NCI-H748 (cell line): Measurements from ENCODE around the gene MISP.

Source experiments
- DNase-seq: peaks from one replicate; lab custom pipeline; 2025; ENCODE audit not compliant: unreplicated experiment; lab: John Stamatoyannopoulos, UW

Gene MISP

DNA sequence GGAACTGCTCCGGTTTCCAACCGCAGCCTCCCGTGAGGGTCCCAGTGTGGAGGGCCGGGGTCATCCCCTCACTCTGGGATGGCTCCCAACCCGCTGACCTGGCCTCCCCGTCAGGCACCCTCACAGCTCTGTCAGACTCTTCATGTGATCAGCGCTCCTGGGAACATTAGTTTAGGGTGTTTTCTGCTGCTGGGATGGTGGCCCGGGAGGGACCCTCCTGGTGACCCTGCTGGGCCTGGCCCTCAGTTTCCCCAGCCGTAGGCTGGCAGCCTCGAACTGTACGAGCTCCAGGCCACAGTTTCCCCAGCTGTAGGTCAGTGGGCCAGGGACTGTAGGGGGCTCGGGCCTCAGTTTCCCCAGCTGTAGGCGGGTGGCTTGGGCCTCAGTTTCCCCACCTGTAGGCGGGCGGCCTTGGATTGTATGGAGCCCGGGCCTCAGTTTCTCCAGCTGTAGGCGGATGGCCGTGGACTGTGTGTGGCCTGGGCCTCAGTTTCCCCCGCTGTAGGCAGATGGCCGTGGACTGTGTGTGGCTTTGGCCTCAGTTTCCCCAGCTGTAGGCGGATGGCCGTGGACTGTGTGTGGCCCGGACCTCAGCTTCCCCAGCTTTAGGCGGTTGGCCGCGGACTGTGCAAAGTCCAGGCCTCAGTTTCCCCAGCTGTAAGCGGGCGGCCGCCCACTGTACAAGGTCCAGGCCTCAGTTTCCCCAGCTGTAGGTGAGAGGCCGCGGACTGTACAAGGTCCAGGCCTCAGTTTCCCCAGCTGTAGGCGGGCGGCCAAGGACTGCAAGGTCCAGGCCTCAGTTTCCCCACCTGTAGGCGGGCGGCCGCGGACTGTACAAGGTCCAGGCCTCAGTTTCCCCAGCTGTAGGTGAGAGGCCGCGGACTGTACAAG, 45.0 kb downstream of the MISP start:
- DNase-seq, result no peak

DNA sequence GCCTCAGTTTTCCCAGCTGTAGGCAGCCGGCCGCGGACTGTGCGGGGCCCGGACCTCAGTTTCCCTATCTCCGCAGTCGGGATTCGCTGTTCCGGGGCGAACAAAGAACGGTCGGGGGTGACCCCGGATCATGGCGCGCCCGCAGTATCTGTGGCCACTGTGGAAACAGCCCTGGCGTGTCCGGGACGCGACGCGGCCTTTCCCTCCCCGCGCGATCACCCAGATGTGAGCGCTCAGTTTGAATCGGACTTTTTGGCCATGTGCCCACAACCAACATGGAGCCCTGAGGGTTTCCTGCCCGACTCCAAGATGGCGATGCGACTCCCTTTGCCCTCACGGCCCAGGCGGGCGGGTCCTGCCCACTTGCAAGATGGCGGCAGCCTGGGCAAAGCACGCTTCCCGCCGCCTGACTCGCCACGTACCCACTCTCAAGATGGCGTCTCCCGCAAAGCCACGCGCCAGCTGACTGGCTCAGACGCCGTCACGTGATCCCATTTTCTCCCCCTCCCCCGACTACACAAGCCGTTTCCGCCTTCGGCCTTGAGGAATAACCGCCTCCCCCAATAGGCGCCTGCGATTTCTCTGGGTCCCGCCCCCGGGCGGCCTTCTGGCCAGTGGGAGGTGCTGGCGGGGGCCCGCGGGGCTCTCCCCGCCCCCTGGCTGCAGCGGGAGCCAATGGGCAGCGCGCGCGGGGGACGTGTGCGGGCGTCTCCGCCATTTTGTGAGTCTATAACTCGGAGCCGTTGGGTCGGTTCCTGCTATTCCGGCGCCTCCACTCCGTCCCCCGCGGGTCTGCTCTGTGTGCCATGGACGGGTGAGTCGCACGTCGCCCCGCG, 46.0 kb downstream of the MISP start, which contains the start of gene PTBP1:
Gene PTBP1, plus strand, starts transcription at position 761 of the 836 bp plus-strand sequence. Its CDS starts 46 bp downstream, at position 807.
- peak; percentile 100 for DNase-seq

DNA sequence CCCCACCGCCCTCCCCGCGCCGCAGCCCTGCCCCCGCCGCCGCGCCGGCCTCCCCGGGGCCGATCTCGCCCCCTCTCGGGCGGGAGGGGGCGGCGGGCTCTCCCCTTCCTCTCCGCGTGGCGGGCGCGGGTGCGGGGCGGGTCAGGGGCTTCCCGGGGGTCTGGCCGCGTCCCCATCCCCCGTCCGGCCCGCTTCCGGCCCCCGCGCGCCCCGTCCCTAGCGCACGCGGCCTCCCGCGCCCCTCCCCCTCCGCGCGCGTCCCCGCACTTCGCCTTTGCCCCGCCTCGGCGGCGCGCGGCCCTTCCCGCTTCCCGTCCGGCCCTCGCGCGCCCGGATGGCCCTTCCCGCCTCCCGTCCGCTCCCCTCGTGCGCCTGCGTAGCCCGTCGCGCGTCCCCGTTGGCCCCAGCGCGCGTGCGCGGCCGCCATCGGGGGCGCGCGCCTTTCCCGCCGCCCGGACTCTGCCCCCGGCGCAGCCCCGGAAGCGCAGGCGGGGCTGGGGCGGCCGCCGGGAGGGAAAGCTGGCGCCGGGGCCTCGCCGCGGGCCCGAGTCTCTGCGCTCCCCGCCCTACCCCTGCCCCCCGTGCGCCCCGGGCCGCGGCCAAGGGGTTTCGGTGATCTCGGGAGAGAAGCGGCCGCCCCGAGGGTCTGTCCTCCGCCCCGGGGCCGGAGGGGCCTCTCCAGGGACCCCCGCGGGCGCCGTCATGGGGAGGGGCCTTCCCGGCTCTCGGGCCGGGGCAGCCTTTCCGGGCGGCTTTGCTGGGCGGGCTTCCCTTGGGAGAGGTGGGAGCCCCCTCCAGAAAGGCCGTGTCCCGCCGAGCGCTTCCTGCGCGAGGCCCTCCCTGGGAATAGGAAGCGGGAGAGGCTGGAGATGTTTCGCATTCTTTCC, 46.9 kb downstream of the MISP start:
- DNase-seq, result peak; percentile 89

DNA sequence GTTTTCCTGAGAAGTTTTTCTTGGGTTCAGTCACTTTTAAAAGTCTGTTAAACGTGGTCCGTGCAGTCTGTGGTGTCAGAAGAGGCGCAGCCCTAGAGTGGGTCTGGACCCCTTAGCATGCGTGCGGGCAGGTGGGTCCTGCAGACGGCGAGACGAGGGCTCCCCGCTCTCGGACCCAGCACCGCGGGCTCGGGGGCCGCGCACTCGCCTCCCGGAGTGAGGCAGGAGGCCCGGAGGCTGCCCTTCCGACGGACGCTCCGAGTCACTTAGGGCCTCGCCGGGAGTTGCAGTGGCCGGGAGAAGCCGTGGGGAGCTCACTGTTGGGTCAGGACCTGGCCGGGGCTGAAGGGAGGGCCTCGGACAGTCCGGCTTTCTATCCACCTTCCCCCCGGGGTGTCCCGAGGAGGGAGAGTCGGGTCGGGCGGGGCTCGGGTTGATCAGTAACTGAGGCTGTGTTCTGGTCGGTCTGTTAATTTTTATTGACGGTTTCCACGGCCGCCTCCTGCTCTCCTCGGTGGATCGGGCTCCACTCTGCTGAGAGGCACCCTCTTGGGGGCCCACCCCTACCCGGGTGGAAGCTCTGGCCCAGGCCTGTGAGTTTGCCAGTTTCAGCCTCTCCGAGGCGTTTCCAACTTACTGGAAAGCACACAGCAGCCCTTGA, 47.6 kb downstream of the MISP start:
- no peak for DNase-seq

DNA sequence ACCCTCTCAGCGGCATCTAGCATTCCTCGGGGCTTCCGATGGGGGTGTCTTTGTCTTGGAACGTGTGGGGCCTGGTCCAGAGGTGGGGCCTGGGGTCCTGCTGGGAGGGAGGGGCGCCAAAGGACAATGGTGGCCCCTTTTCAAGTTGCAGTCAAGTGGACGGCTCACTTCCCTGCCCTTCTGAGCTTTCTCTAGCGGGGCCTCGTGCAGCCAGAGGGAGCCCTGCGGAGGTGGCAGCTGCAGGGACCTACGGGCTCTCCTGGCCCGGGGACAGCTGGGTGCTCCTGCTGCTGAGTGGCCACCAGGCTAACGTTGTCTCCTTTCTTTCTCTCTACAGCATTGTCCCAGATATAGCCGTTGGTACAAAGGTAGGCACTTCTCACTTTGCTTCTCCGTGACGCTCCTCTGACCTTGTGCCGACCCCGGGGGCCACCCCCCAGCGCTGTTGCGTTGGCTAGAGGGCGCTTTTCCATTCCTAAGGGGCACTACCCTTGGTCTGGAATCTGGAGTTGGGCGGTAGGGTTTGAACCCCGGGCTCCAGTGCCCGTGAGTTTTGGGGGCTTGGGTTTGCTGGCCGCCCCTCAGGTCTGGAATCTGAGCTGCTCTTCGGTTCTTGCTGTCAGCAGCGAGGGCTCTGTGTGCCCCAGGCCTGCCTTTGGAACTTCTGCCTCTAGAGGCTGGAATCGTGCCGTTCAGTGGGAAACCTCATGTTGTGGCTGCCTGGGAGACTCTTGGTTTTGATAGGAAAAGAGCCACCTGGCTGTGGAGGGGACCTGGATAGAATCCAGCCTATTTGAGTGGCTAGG, 48.4 kb downstream of the MISP start:
- no peak for DNase-seq

DNA sequence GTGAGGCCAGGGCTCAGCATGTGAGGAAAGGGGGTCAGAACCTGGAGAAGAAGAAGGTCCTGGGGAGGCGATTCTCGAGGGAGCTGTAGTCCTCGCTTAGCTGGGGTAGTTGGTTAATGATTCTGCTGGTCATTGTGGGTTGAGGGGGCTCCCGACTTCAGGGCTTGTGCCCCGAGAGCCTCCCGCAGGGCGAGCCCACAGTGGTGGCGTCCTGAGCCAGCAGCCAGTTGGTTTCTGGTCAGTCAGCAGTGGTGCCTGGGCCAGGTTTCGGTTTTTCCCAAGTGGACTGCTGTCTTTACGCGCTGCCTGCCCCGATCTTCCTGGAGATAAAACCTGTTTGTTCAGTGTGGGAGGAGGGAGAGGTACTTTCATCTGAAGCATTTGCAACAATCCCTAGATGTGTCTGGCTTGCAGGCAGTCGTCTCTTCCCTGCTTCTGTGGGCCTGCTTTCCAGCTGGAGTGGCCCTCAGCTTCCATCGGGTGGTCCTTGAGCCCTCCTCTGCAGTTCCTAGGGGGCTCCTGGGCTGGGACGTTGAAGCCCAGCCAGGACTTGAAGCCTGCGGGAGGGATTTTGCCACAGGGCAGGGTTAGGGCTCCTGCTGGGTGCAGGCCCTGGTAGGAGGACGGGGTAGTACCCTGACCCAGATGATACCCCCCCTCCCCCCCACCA, 49.6 kb downstream of the MISP start:
- no peak for DNase-seq

DNA sequence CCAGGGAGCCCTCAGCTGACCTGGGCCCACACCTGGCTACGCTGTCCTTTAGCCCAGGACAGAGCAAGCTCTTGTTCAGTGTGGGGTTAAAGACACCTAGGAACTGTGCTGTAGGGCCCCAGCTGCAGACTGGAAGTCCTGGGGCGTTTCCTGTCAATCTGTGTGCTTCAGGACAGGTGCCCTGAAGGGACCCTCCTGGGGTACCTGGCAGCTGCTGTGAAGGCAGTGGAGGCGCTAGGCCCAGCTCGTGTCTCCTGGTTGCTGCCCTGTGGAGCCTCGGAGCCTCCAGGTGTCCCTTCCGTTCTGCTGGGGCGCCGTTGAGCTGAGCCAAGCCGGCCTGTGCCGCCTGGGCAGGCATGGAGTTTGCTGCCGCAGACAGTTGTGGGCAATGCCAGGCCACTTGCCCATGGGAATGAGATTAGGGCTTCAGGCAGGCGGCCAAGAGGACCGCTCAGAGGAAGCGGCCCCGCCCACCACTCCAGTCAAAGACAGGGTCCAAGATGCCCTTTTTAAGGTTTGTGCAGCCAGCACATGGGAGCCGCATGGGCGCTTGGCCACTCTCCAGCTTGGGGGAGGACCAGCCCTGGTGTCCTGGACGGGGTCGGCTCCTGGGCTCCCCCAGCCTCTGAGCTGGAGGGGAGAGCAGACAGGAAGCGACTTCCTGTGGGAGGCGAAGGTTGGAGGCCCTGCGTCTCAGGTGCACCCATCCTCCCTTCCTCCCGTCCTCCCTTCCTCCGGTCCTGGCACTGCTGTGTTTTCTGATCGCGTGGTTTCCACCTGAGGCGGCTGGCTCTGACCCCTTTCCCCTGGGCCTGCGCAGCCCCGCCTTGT, 50.3 kb downstream of the MISP start:
- no peak for DNase-seq

DNA sequence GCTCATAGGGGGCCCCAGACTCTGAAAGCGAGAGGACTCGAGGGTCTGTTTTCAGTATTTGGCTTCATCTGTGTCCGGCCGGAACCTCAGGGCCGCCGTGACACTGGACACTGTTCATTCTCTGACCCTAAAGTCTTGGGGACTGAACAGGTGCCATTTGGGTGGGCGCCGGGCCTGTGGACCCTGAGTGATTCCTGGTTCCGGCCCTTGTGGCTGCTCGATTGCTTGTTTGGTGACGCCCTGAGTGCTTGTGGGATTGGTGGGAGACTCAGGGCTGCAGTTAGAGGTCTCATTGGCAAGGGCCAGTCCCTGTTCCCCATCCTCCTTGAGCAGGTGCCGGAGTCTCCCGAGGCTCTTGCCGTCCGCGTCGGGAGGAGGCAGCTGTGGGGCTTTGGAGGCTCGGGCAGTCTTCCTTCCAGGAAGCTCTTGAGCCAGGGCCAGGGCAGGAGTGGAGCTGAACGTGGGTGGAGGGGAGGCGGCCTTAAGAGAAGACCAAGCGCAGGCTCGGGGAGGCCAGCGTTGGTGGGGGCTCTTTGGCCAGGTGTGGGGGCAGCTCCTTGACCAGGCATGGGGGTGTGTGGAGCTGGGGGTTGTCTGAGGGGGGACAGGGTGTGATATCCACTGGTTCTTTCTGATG, 51.1 kb downstream of the MISP start:
- no peak for DNase-seq

DNA sequence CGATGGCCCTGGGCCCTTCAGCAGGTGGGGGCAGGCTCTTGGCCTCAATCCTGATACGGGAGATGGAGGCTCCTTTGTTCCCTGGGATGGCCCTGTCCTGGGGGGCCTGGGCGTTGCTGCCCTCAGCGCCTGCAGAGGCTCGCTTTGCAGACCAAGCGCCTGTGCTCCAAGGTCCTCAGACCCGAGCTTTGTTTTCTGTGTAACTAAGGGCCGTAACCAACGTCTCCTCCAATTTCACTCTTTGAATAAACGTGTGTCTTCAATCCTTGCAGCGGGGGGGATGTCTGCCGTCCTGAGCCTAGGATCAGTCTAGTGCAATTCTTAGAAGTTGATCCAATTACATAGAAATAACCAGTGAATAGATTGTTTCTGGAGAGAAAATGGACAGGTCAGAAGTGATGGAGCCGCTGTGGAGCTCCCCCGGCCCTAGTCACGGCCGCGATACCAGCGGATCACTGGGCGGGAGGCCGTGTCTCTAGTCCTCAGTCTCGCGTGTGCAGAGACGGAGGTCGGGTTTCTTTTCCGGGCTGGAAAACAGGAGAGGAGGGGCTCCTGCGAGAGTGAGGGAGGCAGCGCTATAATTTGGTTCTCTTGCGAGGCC, 51.7 kb downstream of the MISP start:
- no peak for DNase-seq

DNA sequence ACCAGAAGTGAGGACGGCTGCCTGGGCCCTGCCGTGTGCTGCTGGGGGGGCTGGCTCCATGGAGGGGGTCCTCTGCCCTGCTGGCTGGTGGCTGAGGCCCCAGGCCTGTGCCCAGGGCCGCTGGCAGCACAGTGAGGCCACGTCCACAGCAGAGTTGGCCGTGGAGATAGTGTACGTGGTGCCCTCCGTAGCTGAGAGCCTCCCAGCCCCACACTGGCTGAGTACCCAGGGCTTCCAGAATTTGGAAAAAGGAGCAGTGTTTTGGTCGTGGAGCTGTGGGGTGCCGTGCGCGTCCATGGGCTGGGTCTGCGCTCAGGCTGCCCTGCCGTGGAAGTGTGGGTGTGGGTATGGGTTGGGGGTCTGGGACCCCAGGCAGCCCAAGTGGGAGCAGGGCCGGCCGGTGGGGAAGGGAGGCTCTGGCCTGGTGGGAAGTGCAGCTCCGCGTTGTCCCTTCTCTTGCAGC, 52.2 kb downstream of the MISP start:
- no peak for DNase-seq

DNA sequence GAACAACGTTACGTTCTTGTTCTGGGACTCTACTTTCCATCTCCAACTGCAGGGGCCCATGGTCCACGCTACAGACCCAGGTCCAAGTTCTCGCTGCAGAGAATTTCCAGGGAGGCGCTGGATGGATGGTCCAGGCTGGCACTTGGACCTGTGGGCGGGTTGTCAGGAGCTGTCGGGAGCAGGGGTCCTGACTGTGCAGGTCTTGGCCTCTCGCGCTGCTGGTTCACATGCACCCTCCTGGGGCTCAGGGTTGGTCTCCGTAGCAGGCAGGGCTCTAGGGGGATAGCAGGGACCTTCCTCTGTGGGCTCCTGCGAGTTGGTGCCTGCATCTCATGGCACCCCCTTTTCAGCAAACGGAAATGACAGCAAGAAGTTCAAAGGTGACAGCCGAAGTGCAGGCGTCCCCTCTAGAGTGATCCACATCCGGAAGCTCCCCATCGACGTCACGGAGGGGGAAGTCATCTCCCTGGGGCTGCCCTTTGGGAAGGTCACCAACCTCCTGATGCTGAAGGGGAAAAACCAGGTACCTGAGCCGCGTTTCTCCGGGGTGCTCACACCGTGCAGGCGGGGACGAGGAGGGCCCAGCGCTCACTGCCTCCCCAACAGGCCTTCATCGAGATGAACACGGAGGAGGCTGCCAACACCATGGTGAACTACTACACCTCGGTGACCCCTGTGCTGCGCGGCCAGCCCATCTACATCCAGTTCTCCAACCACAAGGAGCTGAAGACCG, 52.9 kb downstream of the MISP start:
- DNase-seq, result no peak

DNA sequence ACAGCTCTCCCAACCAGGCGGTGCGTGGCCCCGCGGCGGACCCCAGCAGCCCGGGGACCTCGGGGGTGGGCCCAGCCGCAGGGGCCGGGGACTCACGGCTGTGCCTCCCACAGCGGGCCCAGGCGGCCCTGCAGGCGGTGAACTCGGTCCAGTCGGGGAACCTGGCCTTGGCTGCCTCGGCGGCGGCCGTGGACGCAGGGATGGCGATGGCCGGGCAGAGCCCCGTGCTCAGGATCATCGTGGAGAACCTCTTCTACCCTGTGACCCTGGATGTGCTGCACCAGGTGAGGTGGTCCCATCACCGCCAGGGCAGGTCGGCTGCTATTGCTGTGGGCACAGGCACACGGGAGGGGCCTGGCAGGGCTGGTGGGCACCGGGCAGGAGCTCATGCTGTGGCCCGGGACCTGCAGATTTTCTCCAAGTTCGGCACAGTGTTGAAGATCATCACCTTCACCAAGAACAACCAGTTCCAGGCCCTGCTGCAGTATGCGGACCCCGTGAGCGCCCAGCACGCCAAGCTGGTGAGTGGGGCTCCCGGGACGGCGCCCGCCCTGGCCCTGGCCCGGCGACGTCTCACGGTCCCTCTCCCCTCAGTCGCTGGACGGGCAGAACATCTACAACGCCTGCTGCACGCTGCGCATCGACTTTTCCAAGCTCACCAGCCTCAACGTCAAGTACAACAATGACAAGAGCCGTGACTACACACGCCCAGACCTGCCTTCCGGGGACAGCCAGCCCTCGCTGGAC, 53.7 kb downstream of the MISP start:
- no peak for DNase-seq

DNA sequence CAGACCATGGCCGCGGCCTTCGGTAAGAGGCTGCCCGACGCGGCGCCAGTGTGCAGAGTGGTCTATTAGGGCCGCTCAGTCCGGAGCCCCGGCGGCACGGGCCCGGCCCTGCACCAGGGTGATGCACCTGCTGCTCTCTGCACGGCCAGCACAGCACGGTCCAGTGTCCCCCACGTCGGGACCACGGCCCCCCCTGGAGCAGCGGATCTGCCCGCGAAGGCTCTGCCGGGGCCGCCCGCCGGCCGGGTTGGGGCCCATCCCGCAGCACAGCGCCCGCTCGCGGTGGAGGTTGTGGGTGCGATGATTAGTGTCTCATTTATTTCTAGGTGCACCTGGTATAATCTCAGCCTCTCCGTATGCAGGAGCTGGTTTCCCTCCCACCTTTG, 54.2 kb downstream of the MISP start:
- no peak for DNase-seq

DNA sequence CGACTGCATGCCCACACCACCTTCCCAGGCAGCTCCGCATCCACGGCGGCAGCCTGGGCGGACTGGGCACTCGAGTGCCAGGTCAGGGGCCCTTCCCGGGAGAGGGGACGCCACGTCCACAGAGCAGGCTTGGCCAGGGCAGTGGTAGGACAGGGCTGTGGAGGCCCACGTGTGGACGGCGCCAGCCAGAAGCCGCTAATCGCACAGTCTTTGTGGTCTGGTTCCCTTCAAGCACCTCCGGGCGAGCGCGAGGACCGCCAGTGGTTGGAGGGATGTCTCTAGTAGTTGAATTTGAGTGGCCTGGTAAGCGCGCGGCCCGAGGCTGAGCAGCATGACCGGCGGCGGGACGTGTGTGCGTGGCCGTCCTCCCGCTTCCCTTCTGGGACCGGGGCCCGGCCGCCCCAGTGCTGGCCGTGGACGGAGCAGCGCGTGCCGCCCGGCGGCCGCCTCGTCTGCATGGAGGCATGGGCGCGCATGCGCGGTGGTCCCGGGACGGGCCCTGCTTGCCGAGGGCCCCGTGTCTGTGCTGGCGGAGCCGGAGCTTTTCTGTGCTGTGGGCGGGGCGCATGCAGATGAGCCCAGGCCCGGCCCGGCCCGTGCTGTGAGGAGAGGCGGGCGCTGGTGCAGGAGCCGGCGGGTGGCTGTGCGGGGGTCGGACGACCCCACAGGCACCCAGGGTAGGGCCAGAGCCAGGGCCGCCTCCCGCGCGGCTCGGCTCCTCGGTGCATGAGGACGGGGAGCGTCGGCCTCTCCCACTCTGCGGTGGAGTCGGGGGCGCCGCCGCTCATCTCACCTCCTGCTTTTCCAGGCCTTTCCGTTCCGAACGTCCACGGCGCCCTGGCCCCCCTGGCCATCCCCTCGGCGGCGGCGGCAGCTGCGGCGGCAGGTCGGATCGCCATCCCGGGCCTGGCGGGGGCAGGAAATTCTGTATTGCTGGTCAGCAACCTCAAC, 55.0 kb downstream of the MISP start:
- DNase-seq, result no peak
